Measurements from ENCODE around the gene THSD4.
A peak's percentile ranks its signal among the peaks of the same experiment; 100 is the strongest.

THSD4 gene

DNA sequence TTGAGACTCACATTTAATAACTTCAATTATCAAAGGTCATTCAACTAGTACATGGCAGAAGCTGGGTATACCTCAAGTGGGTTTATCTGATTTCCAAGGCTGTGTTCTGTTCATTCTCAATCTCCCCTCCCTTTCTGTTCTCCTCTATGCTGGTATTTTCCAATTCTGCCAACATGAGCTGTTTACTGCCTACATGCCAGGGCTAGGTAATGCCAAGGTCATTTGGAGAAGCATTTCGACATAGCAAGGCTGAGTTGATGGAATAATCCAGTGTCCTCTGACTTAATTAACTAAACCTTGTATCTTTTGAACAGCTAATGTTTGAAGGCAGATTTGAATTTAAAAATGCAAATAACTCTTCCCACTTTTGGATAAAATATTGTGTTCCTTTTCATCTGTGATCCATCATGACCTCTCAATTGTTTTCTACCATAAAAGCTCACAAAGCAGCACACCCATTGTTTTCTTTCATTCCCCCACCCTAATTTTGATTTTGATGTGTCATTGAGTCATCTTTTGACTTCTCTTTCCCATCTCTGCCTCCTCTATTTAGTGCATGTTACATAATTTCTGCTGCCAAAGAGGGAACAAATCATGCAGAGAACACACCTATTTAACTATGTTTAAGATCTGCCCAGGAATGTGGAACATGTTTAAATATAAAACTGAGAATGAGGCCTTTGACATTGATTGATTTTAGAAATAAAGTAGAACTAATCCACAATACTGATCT lies 386.2 kb downstream of the THSD4 start:
- DNase-seq (ENCODE audit: low read depth): no peak

GRCh38 chr15:71502077-71502432 lies 386.8 kb downstream of the THSD4 start:
- no peak for DNase-seq (ENCODE audit: low read depth)

GRCh38 chr15:71505962-71506361 lies 390.7 kb downstream of the THSD4 start:
- no peak for DNase-seq (ENCODE audit: low read depth)

DNA sequence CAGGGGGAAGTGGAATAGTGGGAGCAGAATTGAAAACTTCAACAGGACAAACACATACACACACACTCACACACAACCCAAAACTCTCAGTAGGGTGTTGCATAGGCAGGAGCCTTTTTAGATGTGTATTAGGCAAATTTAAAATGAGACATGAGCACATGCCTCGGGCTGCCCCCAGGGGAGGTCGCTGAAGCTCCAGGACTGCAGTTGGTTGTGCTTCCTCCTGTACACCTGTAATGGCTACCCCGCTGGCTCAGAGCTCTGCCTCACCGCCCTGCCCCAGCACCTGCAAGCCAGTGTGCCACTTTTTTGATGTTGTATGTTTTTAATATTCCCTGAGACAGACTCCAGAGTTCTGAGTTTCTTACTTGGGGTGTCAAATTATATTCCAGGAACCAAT lies 391.7 kb downstream of the THSD4 start:
- no peak for DNase-seq (ENCODE audit: low read depth)

- DNase-seq (ENCODE audit: low read depth): no peak
Measured at GRCh38 chr15:71508081-71508682, 392.9 kb downstream of the THSD4 start.

- DNase-seq (ENCODE audit: low read depth): no peak
Measured at GRCh38 chr15:71509139-71509538, 393.9 kb downstream of the THSD4 start.

DNA sequence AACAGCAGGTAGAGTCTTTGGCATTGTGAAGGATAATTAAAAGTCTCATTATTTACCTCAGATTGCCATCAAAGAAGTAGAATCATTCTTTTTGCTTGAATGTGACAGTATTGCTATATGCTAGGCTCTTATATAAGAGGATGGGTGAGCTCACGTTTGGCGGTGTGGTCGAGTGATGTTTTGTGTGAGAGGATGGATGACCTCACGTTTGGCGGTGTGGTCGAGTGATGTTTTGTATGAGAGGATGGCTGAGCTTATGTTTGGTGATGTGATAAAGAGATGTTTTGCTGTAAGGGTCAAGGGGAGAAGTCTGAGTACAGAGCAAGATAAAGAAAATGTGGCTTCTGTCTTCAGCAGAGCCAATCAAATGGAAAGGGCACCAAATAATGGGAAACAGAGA lies 395.5 kb downstream of the THSD4 start:
- DNase-seq (ENCODE audit: low read depth): no peak

- no peak for DNase-seq (ENCODE audit: low read depth)
Measured at GRCh38 chr15:71511796-71512681, 396.8 kb downstream of the THSD4 start.

- DNase-seq (ENCODE audit: low read depth): no peak
Measured at GRCh38 chr15:71512682-71513006, 397.4 kb downstream of the THSD4 start.

DNA sequence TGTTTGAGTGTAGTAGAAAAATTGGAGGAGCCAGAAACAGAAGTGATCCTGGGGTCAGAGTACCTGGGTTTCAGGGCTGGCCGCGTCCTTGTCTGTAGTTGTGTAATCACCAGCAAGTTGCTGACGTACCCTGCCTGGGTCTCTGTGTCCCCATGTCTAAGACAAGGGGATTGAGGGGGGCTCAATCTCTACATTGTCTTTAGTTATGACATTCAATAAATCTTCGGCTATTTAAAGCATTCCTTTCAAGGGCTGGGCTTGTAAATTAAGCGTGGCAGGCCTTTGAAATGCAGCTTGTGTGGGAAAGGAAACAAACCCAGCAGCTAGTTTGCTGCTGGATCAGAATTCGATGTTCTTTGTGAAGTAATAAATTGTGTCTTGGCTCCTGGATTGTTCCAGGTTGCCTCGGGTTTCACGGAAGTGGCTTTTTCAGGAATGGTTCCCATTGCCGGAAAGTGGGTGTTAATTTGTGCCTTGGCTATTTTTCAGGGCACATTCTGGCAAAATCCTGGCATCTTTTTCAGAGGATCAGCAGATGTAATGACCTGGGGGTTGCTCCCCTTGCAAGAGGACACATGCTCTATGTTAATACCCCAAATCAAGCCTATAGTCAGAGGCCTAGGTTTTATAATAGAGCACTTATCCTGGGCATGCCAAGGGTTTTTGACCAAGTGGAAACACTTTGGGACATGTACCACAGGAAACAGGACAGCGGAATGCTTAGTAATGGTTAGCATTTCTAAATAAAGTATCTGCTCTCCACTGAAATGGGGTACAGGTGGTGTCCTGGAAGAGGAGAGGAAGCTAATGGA lies 400.3 kb downstream of the THSD4 start:
- DNase-seq (ENCODE audit: low read depth): no peak

- no peak for DNase-seq (ENCODE audit: low read depth)
Measured at GRCh38 chr15:71517751-71518150, 402.5 kb downstream of the THSD4 start.

DNA sequence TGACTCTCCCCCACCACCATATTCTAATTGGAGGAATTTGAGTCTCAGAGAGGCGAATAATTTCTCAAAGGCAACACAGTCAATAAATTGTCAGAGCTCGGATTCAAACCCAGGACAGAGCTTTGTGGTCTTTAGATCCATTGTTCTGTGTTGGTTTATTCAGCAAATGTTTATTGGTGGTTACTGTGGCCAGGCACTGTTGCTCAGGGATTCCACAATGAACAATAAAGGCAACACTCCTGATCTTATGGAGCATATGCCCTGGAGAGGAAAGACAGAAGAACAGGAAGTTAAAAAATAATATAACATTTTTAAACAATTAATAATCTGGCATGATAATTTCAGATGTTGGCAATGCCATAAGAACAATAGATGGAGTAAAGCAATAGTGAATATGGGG lies 403.4 kb downstream of the THSD4 start:
- no peak for DNase-seq (ENCODE audit: low read depth)

- no peak for DNase-seq (ENCODE audit: low read depth)
Measured at GRCh38 chr15:71526060-71526820, 411.0 kb downstream of the THSD4 start.

- no peak for DNase-seq (ENCODE audit: low read depth)
Measured at GRCh38 chr15:71529361-71529760, 414.1 kb downstream of the THSD4 start.

DNA sequence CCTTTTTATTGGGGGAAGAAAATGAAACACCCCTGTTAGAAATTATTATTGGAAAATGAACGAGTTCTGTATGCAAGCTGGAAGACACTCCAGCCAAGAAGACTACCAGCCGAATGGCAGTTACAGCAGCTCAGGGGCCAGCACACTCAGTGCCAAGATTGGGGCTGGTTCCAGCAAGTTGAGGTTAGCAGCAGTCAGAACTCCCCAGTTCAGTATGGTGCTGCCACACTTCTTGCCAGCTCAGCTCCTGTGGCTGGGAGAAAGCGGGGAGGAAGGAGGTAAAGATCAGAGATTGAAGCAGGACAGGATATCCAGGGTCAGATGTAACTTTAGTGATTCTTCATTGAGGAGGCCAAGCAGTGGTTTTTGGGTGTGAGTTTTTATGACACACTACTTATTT lies 414.8 kb downstream of the THSD4 start:
- DNase-seq (ENCODE audit: low read depth): no peak

GRCh38 chr15:71532994-71533393 lies 417.7 kb downstream of the THSD4 start:
- DNase-seq (ENCODE audit: low read depth): peak; percentile 21

- no peak for DNase-seq (ENCODE audit: low read depth)
Measured at GRCh38 chr15:71538181-71538580, 422.9 kb downstream of the THSD4 start.

DNA sequence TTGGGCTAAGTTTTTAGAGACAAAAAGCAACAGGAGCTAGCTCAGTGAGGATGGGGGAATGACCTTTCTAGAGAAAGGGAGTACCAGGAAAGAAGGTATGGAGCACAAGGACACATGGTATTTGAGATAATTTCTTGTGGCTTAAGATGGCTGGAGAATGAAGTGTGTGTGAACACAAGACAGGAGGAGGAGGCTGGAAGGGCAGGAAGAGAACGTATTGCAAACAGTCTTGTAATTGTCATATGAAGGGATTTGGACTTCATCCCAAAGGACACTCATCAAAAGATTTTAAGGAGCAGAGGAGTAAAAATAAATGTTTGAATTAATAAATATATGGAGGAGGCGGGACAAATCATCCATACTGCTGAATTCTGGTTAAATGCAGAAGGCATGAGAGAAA lies 426.5 kb downstream of the THSD4 start:
- DNase-seq (ENCODE audit: low read depth): no peak

DNA sequence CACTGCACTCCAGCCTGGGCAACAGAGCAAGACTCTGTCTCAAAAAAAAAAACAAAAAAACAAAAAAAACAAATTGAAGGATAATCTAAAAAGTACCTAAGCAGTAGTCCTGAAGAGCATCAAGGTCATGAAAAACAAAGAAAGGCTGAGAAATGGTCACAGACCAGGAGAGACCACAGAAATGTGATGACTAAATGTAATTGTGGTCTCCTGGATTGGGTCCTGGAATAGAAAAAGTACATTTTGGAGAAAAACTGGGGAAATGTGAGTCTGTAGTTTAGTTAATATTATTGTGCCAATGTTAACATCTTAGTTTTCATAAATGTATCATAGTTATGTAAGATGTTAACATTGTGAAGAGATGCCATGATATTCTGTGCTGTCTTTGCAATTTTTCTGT lies 427.6 kb downstream of the THSD4 start:
- no peak for DNase-seq (ENCODE audit: low read depth)

DNA sequence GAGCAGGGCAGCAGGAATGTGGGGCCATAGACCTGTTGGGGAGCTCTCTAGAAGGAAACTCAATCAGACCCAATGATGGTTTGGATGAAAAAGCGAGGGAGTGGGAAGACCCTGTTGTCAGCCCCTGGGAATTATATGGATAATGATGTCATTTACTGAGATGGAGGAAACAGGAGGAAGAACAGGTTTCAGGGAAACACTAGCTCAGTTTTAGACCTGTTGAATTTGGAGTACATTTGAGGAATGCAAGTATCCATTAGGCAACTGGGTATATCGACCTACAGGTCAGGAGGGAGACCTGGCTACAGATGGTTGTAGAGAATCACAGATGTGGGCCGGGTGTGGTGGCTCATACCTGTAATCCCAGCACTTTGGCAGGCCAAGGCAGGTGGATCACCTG lies 428.1 kb downstream of the THSD4 start:
- DNase-seq (ENCODE audit: low read depth): no peak

DNA sequence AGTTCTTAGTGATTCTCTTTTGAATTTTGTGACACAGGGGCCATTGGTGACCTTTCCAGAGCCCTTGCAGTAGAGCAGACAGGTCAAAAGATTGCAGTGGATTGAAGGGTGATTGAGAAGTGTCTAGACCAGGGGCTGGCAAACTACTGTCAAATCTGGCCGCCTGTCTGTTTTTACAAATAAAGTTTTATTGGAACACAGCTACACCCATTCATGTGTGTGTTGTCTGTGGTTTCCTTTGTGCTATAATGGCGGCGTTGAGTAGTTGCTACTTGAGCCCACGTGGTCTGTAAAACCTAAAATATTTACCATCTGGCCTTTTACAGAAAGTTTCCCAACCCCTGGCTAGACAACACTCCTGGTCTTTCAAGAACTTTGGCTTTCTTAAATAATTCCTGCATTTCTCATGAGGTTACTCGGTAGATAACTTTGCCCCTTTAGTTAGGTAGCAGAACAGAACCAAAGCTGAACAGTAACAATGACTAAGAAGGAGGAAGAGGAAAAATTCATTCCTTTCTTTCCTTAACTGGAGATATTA lies 430.0 kb downstream of the THSD4 start:
- no peak for DNase-seq (ENCODE audit: low read depth)

Data from CMK (cell line).